Adrenal gland (tissue), 12 donors: ENCODE data around the gene ST6GALNAC5. TPM values are rescaled to one million over a fixed set of nuclear protein-coding genes. Genes with fewer than 3 reads are reported as not detected.

Experiments
- DNase-seq, 7 donors: peaks; one replicate each; pipeline ENCODE4 v3.0.0-alpha.2; 2019 to 2020
- H3K27ac ChIP-seq, 5 donors: fragments of 200-600 bp; sonication (generic) in 4 of 5; 1 replicate in 3 of 5; 2 replicates in 2 of 5; pipeline versions ENCODE4 v1.5.1 to v1.8.0; 2016 to 2020; ENCODE audit warnings: mild to moderate bottlenecking in 1 of 5
- H3K27me3 ChIP-seq: fragments of 200-600 bp; 2 replicates; pipeline ENCODE4 v1.8.0; 2021
- H3K36me3 ChIP-seq, 2 donors: fragments of 200-600 bp; replicated peaks in 1 of 2; 1 replicate in 1 of 2; 2 replicates in 1 of 2; pipeline versions ENCODE4 v1.5.1 to v1.8.0; 2018 to 2022
- H3K4me1 ChIP-seq, 2 donors: fragments of 200-600 bp; replicated peaks in 1 of 2; 1 replicate in 1 of 2; 2 replicates in 1 of 2; pipeline versions ENCODE4 v1.5.1 to v1.8.0; 2018 to 2021
- H3K4me3 ChIP-seq, 4 donors: fragments of 200-600 bp; sonication (generic) in 3 of 4; one replicate each; pipeline ENCODE4 v1.5.1; 2016 to 2018
- H3K9me3 ChIP-seq, 3 donors: fragments of 200-600 bp; sonication (generic) in 1 of 3; replicated peaks in 1 of 3; 1 replicate in 2 of 3; 2 replicates in 1 of 3; pipeline versions ENCODE4 v1.5.1 to v1.8.0; 2016 to 2021
- POLR2A ChIP-seq, 2 donors: fragments of 450-650 bp; IDR thresholded peaks; one replicate each; pipeline ENCODE4 v1.6.1; 2017; ENCODE audit warnings: antibody characterized with exemption in 2 of 2, mild to moderate bottlenecking in 2 of 2, moderate library complexity in 1 of 2
- WGBS, 4 donors: extraction: QIAGEN DNeasy Blood & Tissue Kit in 2 of 4; methylation state at CpG; one replicate each; pipeline versions ENCODE4 v1.1.5 to v1.1.7; 2013 to 2017; 5-methylcytosine and 5-hydroxymethylcytosine counted together
- intact Hi-C, 2 donors: fragments of 100-400 bp; cut with DNase I; formaldehyde crosslinking; loops; one replicate each; pipeline versions ENCODE4 v1.14.1 to v1.15.0; 2022 to 2023
- polyA plus RNA-seq, 3 donors: library from polyadenylated mRNA; stranded (reverse); fragments of 200-250 nt in 2 of 3; fragments of 350-450 nt in 1 of 3; fragmentation: Illumina TruSeq in 1 of 3; extraction: RNeasy Lipid Tissue Mini Kit (QIAGEN cat#74804) in 1 of 3; gene quantifications; one replicate each; pipeline ENCODE4 v1.2.3, GENCODE V29; 2013 to 2014
- total RNA-seq, 9 donors: library from RNA; depleted of rRNA in 4 of 9; stranded (reverse); fragments of >200 nt in 4 of 9; fragments of 120-200 nt in 1 of 9; fragmentation: NEBNext Ultra II Directional in 1 of 9; extraction: Animal tissue kit (Norgen Biotek cat#: 25700) in 1 of 9; gene quantifications; one replicate each; pipeline versions ENCODE4 v1.1.0 to v1.2.4, GENCODE V29; 2013 to 2023
- TF ChIP-seq, protein P1 (sequence below), 6 experiments: fragments of 450-650 bp in 4 of 6; fragments of 200-600 bp in 2 of 6; sonication (generic) in 1 of 6; IDR thresholded peaks; 1 replicate in 5 of 6; 2 replicates in 1 of 6; pipeline versions ENCODE4 v1.5.1 to v1.8.0; 2016 to 2021; ENCODE audit warnings: antibody characterized with exemption in 6 of 6, mild to moderate bottlenecking in 2 of 6, moderate library complexity in 1 of 6
- donor health status: healthy with polysubstance abuse.
- donor health status: Bipolar disorder and iron deficiency.
- donor health status: DM: yes; HTN: yes; CAD: no.
- donor health status: DM: no; HTN: no; CAD: no.
- donor health status: DM: no; HTN: no; CAD: no.
- donor health status: DM: yes; HTN: yes; CAD: no.

Gene ST6GALNAC5
- total and polyA plus RNA-seq, 12 donors = 1.1 to 48.4 (median 21.4) TPM

GRCh38 chr1:76826072-76826845 lies 41.0 kb upstream of the ST6GALNAC5 start:
- no peak overlapping the region for H3K4me3 ChIP-seq
- no peaks in the 10 kb centered on the region for H3K4me1 ChIP-seq
- TF ChIP-seq POLR2A (IDR thresholded peaks at IDR 0.05) = no peak
- TF ChIP-seq, protein P1, sequence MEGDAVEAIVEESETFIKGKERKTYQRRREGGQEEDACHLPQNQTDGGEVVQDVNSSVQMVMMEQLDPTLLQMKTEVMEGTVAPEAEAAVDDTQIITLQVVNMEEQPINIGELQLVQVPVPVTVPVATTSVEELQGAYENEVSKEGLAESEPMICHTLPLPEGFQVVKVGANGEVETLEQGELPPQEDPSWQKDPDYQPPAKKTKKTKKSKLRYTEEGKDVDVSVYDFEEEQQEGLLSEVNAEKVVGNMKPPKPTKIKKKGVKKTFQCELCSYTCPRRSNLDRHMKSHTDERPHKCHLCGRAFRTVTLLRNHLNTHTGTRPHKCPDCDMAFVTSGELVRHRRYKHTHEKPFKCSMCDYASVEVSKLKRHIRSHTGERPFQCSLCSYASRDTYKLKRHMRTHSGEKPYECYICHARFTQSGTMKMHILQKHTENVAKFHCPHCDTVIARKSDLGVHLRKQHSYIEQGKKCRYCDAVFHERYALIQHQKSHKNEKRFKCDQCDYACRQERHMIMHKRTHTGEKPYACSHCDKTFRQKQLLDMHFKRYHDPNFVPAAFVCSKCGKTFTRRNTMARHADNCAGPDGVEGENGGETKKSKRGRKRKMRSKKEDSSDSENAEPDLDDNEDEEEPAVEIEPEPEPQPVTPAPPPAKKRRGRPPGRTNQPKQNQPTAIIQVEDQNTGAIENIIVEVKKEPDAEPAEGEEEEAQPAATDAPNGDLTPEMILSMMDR (IDR thresholded peaks at IDR 0.05) = no peak
- intact Hi-C loops = no loop called here
- H3K27ac ChIP-seq = no peak overlapping the region
- DNase-seq = peak in 3 of 7 donors; percentile 1 to 28 (median 14)
- H3K36me3 ChIP-seq = no peaks in the 10 kb centered on the region
- H3K27me3 ChIP-seq = no peaks in the 10 kb centered on the region
- 58 to 65% (median 63%) methylated on average over 4 of the region's 4 CpGs for WGBS, 4 donors
- H3K9me3 ChIP-seq = no peaks in the 10 kb centered on the region

- no peaks in the 10 kb centered on the region for H3K9me3 ChIP-seq
- H3K4me1 ChIP-seq = no peaks in the 10 kb centered on the region
- no peak for DNase-seq
- intact Hi-C loops = no loop called here
- TF ChIP-seq, protein P1 (IDR thresholded peaks at IDR 0.05) = no peak
- TF ChIP-seq POLR2A (IDR thresholded peaks at IDR 0.05) = no peak
- H3K27me3 ChIP-seq = no peaks in the 10 kb centered on the region
- no peak overlapping the region for H3K4me3 ChIP-seq
- 62 to 79% (median 68%) methylated on average over 2 of the region's 2 CpGs for WGBS, 4 donors
- H3K36me3 ChIP-seq = no peaks in the 10 kb centered on the region
- H3K27ac ChIP-seq = no peak overlapping the region
Measured at GRCh38 chr1:76827066-76827465, 40.2 kb upstream of the ST6GALNAC5 start.

GRCh38 chr1:76830373-76830772 lies 36.9 kb upstream of the ST6GALNAC5 start:
- DNase-seq = no peak
- Histone ChIP-seq H3K27me3 (no peaks in the 10 kb centered on the region), H3K4me1 (no peaks in the 10 kb centered on the region), H3K36me3 (no peaks in the 10 kb centered on the region), H3K4me3 (no peak overlapping the region), H3K9me3 (no peaks in the 10 kb centered on the region), H3K27ac (no peak overlapping the region)
- TF ChIP-seq, protein P1 (IDR thresholded peaks at IDR 0.05) = no peak
- no peak for TF ChIP-seq POLR2A (IDR thresholded peaks at IDR 0.05)
- 50 to 55% (median 53%) methylated on average over 6 of the region's 6 CpGs for WGBS, 4 donors
- intact Hi-C loops = no loop called here

- H3K4me1 ChIP-seq = no peaks in the 10 kb centered on the region
- no peak overlapping the region for H3K4me3 ChIP-seq
- intact Hi-C loops = no loop called here
- H3K27ac ChIP-seq = no peak overlapping the region
- H3K36me3 ChIP-seq = no peaks in the 10 kb centered on the region
- no peak for DNase-seq
- no peaks in the 10 kb centered on the region for H3K9me3 ChIP-seq
- H3K27me3 ChIP-seq = no peaks in the 10 kb centered on the region
- no peak for TF ChIP-seq POLR2A (IDR thresholded peaks at IDR 0.05)
- TF ChIP-seq, protein P1 (IDR thresholded peaks at IDR 0.05) = no peak
Measured at GRCh38 chr1:76832521-76832920, 34.8 kb upstream of the ST6GALNAC5 start.
